Common myeloid progenitor, CD34-positive (primary cell): ENCODE measurements around the gene CCNL2.

Experiments
- CTCF ChIA-PET: fragments of 350-600 bp; sonication (Branson Sonifier 250); formaldehyde crosslinking; loops from one replicate; lab custom pipeline; 2021; ENCODE audit warnings: antibody characterized with exemption; lab: Charles Lee
- POLR2A ChIA-PET: fragments of 350-600 bp; sonication (Branson Sonifier 250); formaldehyde crosslinking; loops from one replicate; lab custom pipeline; 2021; ENCODE audit warnings: antibody characterized with exemption; lab: Charles Lee
- DNase-seq, 3 donors: peaks; one replicate each; pipeline versions ENCODE4 v3.0.0 to v3.0.0-alpha.2; 2013
- H3K27ac ChIP-seq, 2 experiments: 1 replicate in 1 of 2; 2 replicates in 1 of 2; pipeline ENCODE4 v1.7.0; 2013; ENCODE audit warnings: inconsistent platforms in 2 of 2, low read length in 2 of 2, mild to moderate bottlenecking in 2 of 2, low read depth in 1 of 2, moderate library complexity in 1 of 2; ENCODE audit not compliant: severe bottlenecking in 2 of 2, insufficient read depth in 1 of 2, poor library complexity in 1 of 2
- H3K27me3 ChIP-seq, 5 experiments: replicated peaks in 2 of 5; 1 replicate in 3 of 5; 2 replicates in 2 of 5; pipeline versions ENCODE4 v1.6.1 to v1.7.0; 2013; ENCODE audit warnings: low read length in 4 of 5, mild to moderate bottlenecking in 2 of 5, moderate library complexity in 2 of 5, inconsistent platforms in 1 of 5; ENCODE audit not compliant: insufficient read depth in 5 of 5, control insufficient read depth in 4 of 5
- H3K36me3 ChIP-seq, 4 experiments: 1 replicate in 2 of 4; 2 replicates in 2 of 4; pipeline versions ENCODE4 v1.6.1 to v1.7.0; 2013; ENCODE audit warnings: low read length in 3 of 4, control low read depth in 1 of 4, mild to moderate bottlenecking in 1 of 4; ENCODE audit not compliant: control insufficient read depth in 4 of 4, insufficient read depth in 4 of 4
- H3K4me1 ChIP-seq, 4 experiments: 1 replicate in 3 of 4; 2 replicates in 1 of 4; pipeline versions ENCODE4 v1.6.1 to v1.7.1; 2013; ENCODE audit warnings: low read length in 3 of 4, mild to moderate bottlenecking in 3 of 4, control low read depth in 1 of 4, inconsistent platforms in 1 of 4, moderate library complexity in 1 of 4; ENCODE audit not compliant: control insufficient read depth in 4 of 4, insufficient read depth in 4 of 4; ENCODE audit errors: control extremely low read depth in 1 of 4
- H3K4me3 ChIP-seq, 7 experiments: 1 replicate in 4 of 7; 2 replicates in 3 of 7; pipeline versions ENCODE4 v1.5.1 to v1.7.0; 2013; ENCODE audit warnings: mild to moderate bottlenecking in 7 of 7, low read length in 6 of 7, moderate library complexity in 6 of 7, inconsistent platforms in 2 of 7, low read depth in 2 of 7, control low read depth in 1 of 7; ENCODE audit not compliant: insufficient read depth in 4 of 7, control insufficient read depth in 1 of 7; ENCODE audit errors: extremely low read depth in 1 of 7
- H3K9me3 ChIP-seq, 5 experiments: 1 replicate in 4 of 5; 2 replicates in 1 of 5; pipeline versions ENCODE4 v1.6.1 to v1.7.1; 2013; ENCODE audit warnings: low read length in 4 of 5, mild to moderate bottlenecking in 2 of 5, inconsistent platforms in 1 of 5, low read depth in 1 of 5, moderate library complexity in 1 of 5; ENCODE audit not compliant: control insufficient read depth in 4 of 5, insufficient read depth in 2 of 5; ENCODE audit errors: control extremely low read depth in 1 of 5
- WGBS: methylation state at CpG from one replicate; pipeline ENCODE4 v1.1.5; 2013; ENCODE audit not compliant: insufficient coverage; 5-methylcytosine and 5-hydroxymethylcytosine counted together

The CCNL2 gene

DNA sequence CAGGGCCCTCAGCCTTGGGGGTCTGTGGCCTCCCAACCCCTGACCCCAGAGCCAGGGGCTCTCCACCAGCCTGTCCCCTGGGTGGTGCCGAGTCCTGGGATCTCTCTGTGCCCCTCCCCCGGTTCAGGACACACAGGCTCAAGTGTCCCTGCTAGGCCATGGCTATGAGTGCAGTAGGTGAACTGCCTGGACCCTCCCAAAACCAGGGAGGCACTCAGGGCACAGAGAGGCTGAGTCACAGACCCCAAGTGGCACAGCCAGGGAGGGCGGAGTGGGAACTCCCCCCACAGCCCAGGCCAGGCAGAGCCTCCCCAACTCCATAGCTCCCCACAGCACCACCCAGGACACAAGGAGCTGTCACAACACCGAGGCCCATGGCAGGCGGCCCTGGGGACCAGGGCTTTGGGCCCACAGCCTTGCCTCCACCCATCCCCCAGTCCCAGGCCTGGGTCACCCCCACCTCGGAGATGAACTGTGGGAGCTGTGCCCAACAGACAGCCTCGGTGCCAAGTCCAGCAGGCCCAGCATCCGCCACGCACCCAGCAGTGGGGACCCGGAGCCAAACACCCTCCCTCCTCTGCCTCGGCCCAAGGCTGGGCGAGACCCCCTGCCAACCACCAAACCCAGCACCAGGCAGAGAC lies 53.2 kb downstream of the CCNL2 start:
- peaks cover under 1 to 11% (median 5%) of the 10 kb centered on the region in 4 experiments for H3K36me3 ChIP-seq

DNA sequence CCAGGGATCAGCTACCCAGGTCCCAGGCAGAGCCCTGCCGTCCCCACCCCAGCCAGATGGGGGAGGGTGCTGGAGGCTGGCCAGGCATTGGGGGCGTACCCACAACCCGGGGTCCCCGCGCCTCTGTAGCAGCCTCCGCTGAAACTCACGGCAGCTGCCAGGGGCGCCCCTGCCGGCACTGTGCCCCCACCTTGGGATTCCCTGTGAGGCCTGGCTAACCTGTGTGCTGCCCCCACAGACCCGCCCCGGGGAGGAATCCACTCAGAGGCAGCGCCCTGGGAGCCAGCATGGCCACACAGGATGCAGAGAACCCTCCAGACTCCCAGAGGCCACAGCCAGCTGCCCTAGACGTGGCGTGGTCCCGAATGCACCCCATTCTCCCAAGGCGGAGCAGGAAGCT lies 53.8 kb downstream of the CCNL2 start:
- WGBS = 98% methylated on average over 14 of the region's 16 CpGs
- H3K4me1 ChIP-seq = peaks cover 0 to 17% (median 15%) of the 10 kb centered on the region in 4 experiments
- DNase-seq = no peak
- CTCF ChIA-PET = interaction anchor here (2.2 kb wide), 1 partner anchor 26 kb away, joined by 7 read pairs; no protein-coding TSS in a partner anchor
- POLR2A ChIA-PET = no interaction called here
- H3K36me3 ChIP-seq = peaks cover 3 to 17% (median 8%) of the 10 kb centered on the region in 4 experiments
- no peaks in the 10 kb centered on the region for H3K9me3 ChIP-seq
- H3K4me3 ChIP-seq = no peak overlapping the region
- H3K27me3 ChIP-seq = no peaks in the 10 kb centered on the region
- no peak overlapping the region for H3K27ac ChIP-seq

More for the DNA sequence above, 53.2 kb downstream of the CCNL2 start:
- 94% methylated on average over 6 of the region's 12 CpGs for WGBS
- DNase-seq = no peak
- H3K4me3 ChIP-seq = no peak overlapping the region
- ChIA-PET POLR2A (no interaction called here), CTCF (interaction anchor here (0.9 to 2.2 kb wide), 2 partner anchors 26 to 29 kb away, joined by 3 to 7 read pairs; partner anchors contain the start of gene AURKAIP1)
- H3K27ac ChIP-seq = no peak overlapping the region
- peaks cover 0 to 17% (median 15%) of the 10 kb centered on the region in 4 experiments for H3K4me1 ChIP-seq
- no peaks in the 10 kb centered on the region for H3K27me3 ChIP-seq
- no peaks in the 10 kb centered on the region for H3K9me3 ChIP-seq

DNA sequence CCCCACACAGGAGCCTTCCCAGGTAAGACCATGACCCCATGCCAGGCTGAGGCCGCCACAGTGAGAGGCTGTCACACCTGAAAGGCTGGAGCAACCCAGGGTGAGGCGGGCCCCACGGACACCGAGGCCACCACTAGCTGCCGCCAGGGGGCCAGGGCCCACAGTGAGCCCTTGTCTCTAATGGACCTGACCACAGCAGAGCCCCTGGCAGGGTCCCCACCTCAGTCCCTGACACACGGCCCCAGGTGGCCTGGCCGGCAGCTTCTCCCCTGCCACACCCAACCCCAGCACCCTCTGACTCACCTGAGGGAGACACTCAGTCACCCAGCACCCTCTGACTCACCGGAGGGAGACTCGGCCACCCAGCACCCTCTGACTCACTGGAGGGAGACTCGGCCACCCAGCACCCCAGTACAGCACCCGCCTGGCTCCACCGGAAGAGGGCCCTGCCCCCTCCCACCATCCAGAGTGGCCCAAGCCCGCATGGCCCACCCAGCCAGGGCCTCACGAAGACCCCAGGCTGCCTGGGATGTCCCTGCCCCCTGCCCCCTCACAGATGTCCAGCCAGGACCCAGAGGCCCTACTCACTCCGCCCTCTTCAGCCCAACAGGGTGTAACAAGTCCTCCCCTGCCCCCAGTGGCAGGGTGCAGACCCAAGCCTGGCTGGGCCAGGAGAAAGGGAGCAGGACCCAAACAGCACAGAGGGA lies 54.3 kb downstream of the CCNL2 start:
- H3K27ac ChIP-seq = no peak overlapping the region
- CTCF ChIA-PET = interaction anchor here (2.2 kb wide), 1 partner anchor 27 kb away, joined by 7 read pairs; no protein-coding TSS in a partner anchor
- no peak for DNase-seq

DNA sequence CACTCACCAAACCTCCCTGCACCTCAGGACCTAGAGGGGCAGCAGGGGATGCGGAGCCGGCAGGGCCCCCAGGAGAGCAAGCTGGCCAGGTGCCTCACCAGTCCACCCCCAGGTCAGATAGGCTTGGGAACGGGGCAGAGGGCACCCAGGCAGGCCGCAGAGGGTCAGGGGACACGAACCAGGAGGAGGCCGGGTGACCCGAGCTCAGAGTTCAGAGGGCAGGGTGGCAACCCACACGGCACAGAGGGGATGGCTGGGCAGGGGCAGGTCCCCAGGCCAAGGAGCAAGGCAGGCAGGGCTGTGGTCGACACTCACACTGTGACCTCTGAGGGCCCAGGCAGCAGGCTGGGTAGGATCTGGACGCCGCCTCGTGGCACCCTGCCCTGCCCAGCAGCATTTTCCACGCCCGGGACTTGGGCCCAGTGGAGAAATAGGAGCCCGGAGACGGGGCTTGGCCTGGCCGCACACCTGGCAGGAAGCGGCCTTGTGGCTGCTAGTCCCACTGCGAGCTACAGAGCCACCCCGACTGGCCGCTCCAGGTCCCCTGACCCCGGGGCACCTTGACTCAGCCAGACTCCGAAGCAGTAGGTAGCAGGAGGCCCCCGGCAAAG lies 55.2 kb downstream of the CCNL2 start:
- 95% methylated on average over 24 of the region's 24 CpGs for WGBS

More for the DNA sequence above, 54.3 kb downstream of the CCNL2 start:
- POLR2A ChIA-PET = no interaction called here
- Histone ChIP-seq H3K36me3 (peaks cover 3 to 22% (median 11%) of the 10 kb centered on the region in 4 experiments), H3K27me3 (no peaks in the 10 kb centered on the region), H3K4me3 (no peak overlapping the region), H3K4me1 (peaks cover 0 to 17% (median 15%) of the 10 kb centered on the region in 4 experiments), H3K9me3 (no peaks in the 10 kb centered on the region)
- WGBS = over 99% methylated on average over 12 of the region's 15 CpGs

DNA sequence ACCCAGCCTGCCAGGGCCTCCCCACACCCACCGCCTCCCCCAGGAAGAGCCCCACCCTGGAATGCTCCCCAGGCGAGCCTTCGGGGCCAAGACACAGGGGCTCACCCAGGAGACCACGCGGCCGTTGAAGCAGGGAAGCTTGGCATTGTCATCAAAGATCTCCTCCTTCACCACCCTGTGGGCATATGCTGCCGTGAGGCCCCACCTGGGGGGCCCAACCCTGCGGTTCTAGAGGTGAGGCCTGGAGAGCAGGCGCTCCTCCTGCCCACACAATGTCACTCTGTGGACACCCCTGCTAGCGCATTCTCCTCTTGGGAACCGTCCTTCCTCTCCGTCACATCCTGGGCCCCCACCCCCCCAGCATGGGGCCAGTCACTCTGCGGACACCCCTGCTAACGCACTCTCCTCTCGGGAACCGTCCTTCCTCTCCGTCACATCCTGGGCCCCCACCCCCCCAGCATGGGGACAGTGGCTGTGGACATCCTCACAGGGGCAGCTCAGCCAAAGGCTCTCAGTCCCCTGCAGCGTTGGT lies 56.5 kb downstream of the CCNL2 start:
- peaks cover 3 to 37% (median 18%) of the 10 kb centered on the region in 4 experiments for H3K36me3 ChIP-seq
- ChIA-PET POLR2A (no interaction called here), CTCF (interaction anchor here (0.7 to 1.2 kb wide), 2 partner anchors 28 to 231 kb away, joined by 3 to 4 read pairs; no protein-coding TSS in a partner anchor)
- no peak for DNase-seq
- H3K4me1 ChIP-seq = peaks cover 0 to 5% (median 3%) of the 10 kb centered on the region in 4 experiments
- H3K27ac ChIP-seq = no peak overlapping the region
- no peaks in the 10 kb centered on the region for H3K9me3 ChIP-seq
- no peaks in the 10 kb centered on the region for H3K27me3 ChIP-seq
- WGBS = 92% methylated on average over 9 of the region's 18 CpGs
- no peak overlapping the region for H3K4me3 ChIP-seq

More for the DNA sequence above, 55.2 kb downstream of the CCNL2 start:
- no peaks in the 10 kb centered on the region for H3K9me3 ChIP-seq
- peaks cover 0 to 17% (median 14%) of the 10 kb centered on the region in 4 experiments for H3K4me1 ChIP-seq
- no peak overlapping the region for H3K4me3 ChIP-seq
- ChIA-PET CTCF (no interaction called here), POLR2A (interaction anchor here (0.8 kb wide), 1 partner anchor 9 kb away, joined by 4 read pairs; no protein-coding TSS in a partner anchor)
- H3K27ac ChIP-seq = no peak overlapping the region
- DNase-seq = no peak
- H3K36me3 ChIP-seq = peaks cover 3 to 29% (median 14%) of the 10 kb centered on the region in 4 experiments
- H3K27me3 ChIP-seq = no peaks in the 10 kb centered on the region

DNA sequence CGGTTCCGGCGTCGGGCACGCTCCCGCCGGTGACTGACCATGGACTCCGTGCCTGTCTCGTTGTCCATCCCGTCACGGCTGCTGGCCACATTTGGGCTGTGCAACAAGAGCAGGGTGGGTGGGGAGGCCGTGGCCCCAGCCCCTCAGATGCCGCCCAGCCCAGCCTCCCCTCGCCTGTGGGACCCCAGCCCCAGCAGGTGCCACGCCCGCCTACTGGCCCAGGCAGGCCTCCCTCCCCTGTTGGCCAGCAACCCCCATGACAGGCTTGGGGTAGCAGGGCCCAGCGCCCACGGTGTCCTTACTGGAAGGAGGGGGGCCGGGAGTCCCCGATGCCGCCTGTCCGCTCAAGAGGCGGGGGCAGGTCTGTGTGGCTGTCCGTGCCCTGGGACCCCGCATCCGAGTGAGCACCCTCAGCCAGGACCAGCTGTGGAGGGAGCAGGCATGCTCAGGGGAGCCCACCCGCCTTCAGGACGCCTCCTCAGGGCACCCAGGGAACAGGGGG lies 57.0 kb downstream of the CCNL2 start:
- POLR2A ChIA-PET = no interaction called here
- no peak overlapping the region for H3K4me3 ChIP-seq

More for the DNA sequence above, 57.0 kb downstream of the CCNL2 start:
- CTCF ChIA-PET = interaction anchor here (1.2 kb wide), 1 partner anchor 29 kb away, joined by 4 read pairs; no protein-coding TSS in a partner anchor
- Histone ChIP-seq H3K4me1 (peaks cover 0 to 1% (median under 1%) of the 10 kb centered on the region in 4 experiments), H3K9me3 (no peaks in the 10 kb centered on the region), H3K36me3 (peaks cover 3 to 42% (median 21%) of the 10 kb centered on the region in 4 experiments), H3K27me3 (no peaks in the 10 kb centered on the region), H3K27ac (no peak overlapping the region)
- 97% methylated on average over 11 of the region's 28 CpGs for WGBS
- no peak for DNase-seq
